Ramos (cell line): ENCODE data around the gene SMG5.
"Not testable (repeated sequence)": the region's sequence is repeated elsewhere in the genome, so short reads cannot be mapped to it uniquely, and the experiment has no call there.

Source experiments
- in situ Hi-C: fragments of 300-500 bp; cut with MboI; formaldehyde crosslinking; loops from one replicate; pipeline ENCODE4 v1.14.3; 2022; ENCODE audit warnings: low sequenced_read_pairs; ENCODE audit not compliant: unreplicated experiment

SMG5 gene

GRCh38 chr1:156282479-156283222, at the start of gene SMG5:
Gene SMG5 (minus strand): TSS chr1:156282825. CDS start chr1:156282680, 145 bp downstream.
- in situ Hi-C loops = no loop called here

- in situ Hi-C loops = not testable (repeated sequence)
Observed at GRCh38 chr1:156323179-156323578, 40.6 kb upstream of the SMG5 start.

GRCh38 chr1:156320560-156320959, 37.9 kb upstream of the SMG5 start:
- in situ Hi-C loops = no loop called here

GRCh38 chr1:156319664-156320063, 37.0 kb upstream of the SMG5 start:
- in situ Hi-C loops = loop anchor here (10.0 kb wide), 1 partner anchor 175 kb away; no protein-coding TSS in a partner anchor

- in situ Hi-C loops = loop anchor here (10.0 kb wide), 1 partner anchor 172 kb away; no protein-coding TSS in a partner anchor
Observed at GRCh38 chr1:156316909-156317308, 34.3 kb upstream of the SMG5 start.

- in situ Hi-C loops = loop anchor here (10.0 kb wide), 1 partner anchor 166 kb away; no protein-coding TSS in a partner anchor
Observed at GRCh38 chr1:156310962-156311361, 28.3 kb upstream of the SMG5 start.

- in situ Hi-C loops = no loop called here
Observed at GRCh38 chr1:156308078-156308477, 25.5 kb upstream of the SMG5 start.

GRCh38 chr1:156305215-156305614, 22.6 kb upstream of the SMG5 start:
- in situ Hi-C loops = no loop called here

GRCh38 chr1:156303241-156303640, 20.6 kb upstream of the SMG5 start:
- in situ Hi-C loops = no loop called here

GRCh38 chr1:156298852-156299357, 16.3 kb upstream of the SMG5 start, which contains the start of gene VHLL:
Gene VHLL (minus strand): TSS chr1:156299307. CDS start chr1:156299189, 118 bp downstream.
- in situ Hi-C loops = no loop called here

GRCh38 chr1:156295391-156295947, 12.8 kb upstream of the SMG5 start, which contains the start of gene GLMP:
Gene GLMP (minus strand): TSS chr1:156295679. CDS start chr1:156295645, 34 bp downstream.
- in situ Hi-C loops = no loop called here

- in situ Hi-C loops = no loop called here
Observed at GRCh38 chr1:156293895-156294294, 11.3 kb upstream of the SMG5 start.

- in situ Hi-C loops = no loop called here
Observed at GRCh38 chr1:156293098-156293434, 10.4 kb upstream of the SMG5 start.

GRCh38 chr1:156291226-156292061, 8.8 kb upstream of the SMG5 start:
- in situ Hi-C loops = no loop called here

- in situ Hi-C loops = no loop called here
Observed at GRCh38 chr1:156289857-156290256, 7.2 kb upstream of the SMG5 start.

- in situ Hi-C loops = no loop called here
Observed at GRCh38 chr1:156286061-156286460, 3.4 kb upstream of the SMG5 start.

- in situ Hi-C loops = no loop called here
Observed at GRCh38 chr1:156285437-156285836, 2.8 kb upstream of the SMG5 start.

- in situ Hi-C loops = no loop called here
Observed at GRCh38 chr1:156284757-156285156, 2.1 kb upstream of the SMG5 start.

GRCh38 chr1:156284112-156284511, 1.5 kb upstream of the SMG5 start, which contains the start of gene TMEM79:
Gene TMEM79 (plus strand): TSS chr1:156284325. CDS start chr1:156285227, 902 bp downstream.
- in situ Hi-C loops = no loop called here

- in situ Hi-C loops = no loop called here
Observed at GRCh38 chr1:156283521-156283920, 896 bp upstream of the SMG5 start.
